SK-N-SH (cell line): Measurements from ENCODE around the gene PORCN.

ENCODE experiments used
- EZH2phosphoT487 ChIP-seq: fragments of 200-600 bp; sonication (generic); IDR thresholded peaks from 2 replicates; pipeline ENCODE4 v1.6.1; 2017; ENCODE audit warnings: low read depth, mixed run types, mild to moderate bottlenecking, antibody characterized with exemption, moderate library complexity, borderline replicate concordance
- RCOR1 ChIP-seq: fragments of 150-350 bp; IDR thresholded peaks from 2 replicates; pipeline ENCODE4 v1.6.1; 2017; ENCODE audit warnings: antibody characterized with exemption, low read length
- RFX5 ChIP-seq: IDR thresholded peaks from 2 replicates; pipeline ENCODE4 v1.6.1; 2012; ENCODE audit warnings: mild to moderate bottlenecking, improper control_type of control experiment, low read length

DNA sequence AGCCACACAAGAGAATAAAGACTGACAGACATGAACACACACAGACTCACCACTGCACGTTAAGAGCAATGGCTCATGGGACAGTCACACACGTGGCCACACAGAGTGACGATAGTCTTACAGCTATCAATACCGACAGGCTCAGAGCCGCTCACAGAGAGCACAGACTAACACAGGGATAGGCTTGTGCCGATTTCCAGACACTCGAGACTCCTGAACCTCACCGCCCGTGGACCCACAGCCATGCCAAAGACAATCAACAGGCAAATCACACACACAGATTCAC is 38.0 kb upstream of the PORCN start:
- TF ChIP-seq RFX5 = no peak
- no peak for TF ChIP-seq RCOR1
- no peak for TF ChIP-seq EZH2phosphoT487
